ENCODE data around the gene TIMELESS. TPM values are rescaled to one million over a fixed set of nuclear protein-coding genes. Genes with fewer than 3 reads are reported as not detected.
"Not testable (repeated sequence)": the region's sequence is repeated elsewhere in the genome, so short reads cannot be mapped to it uniquely, and the experiment has no call there.

TIMELESS gene
- total RNA-seq, 4 donors from 2014 or later: 2.6 to 3.1 (median 3.0) TPM

GRCh38 chr12:56411781-56412639, 37.2 kb downstream of the TIMELESS start:
- H3K27me3 ChIP-seq: no peaks in the 10 kb centered on the region
- no peaks in the 10 kb centered on the region for H3K9me3 ChIP-seq
- H3K4me3 ChIP-seq: no peak overlapping the region
- WGBS, 2 donors (ENCODE audit: low coverage in 1 of 2): 40 to 50% methylated on average over 2 of the region's 6 CpGs
- no peak overlapping the region for H3K27ac ChIP-seq
- no peaks in the 10 kb centered on the region for H3K36me3 ChIP-seq
- no peak for TF ChIP-seq EP300 (IDR thresholded peaks at IDR 0.05)
- no peak for TF ChIP-seq POLR2A (IDR thresholded peaks at IDR 0.05)
- TF ChIP-seq POLR2AphosphoS5 (IDR thresholded peaks at IDR 0.05): no peak
- TF ChIP-seq CTCF (IDR thresholded peaks at IDR 0.05): no peak
- H3K4me1 ChIP-seq: no peaks in the 10 kb centered on the region
- ATAC-seq: no peak

DNA sequence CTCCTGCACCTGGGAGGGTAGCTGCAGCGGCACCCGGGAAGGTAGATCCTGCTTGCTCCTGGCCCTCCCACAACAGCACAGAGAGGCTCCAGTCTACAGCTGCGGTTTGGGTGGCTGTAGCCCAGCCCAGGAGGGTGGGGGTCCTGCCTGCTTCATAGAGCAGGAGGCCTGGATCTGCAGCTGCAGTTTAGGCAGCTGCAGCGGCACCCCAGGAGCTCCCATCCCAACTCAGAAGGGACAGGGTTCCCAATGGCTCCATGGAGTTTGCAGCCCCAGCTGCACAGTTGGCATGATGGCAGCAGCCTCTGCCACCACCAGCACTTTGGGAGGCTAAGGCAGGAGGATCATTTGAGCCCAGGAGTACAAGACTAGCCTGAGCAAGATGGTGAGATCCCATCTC, 38.5 kb downstream of the TIMELESS start:
- Histone ChIP-seq H3K36me3 (no peaks in the 10 kb centered on the region), H3K9me3 (no peaks in the 10 kb centered on the region), H3K27me3 (no peaks in the 10 kb centered on the region), H3K4me1 (no peaks in the 10 kb centered on the region), H3K27ac (no peak overlapping the region), H3K4me3 (no peak overlapping the region)
- no CpG with 5 or more reads among the region's 4 CpGs for WGBS, 2 donors (ENCODE audit: low coverage in 1 of 2)
- ATAC-seq: no peak
- no peak for TF ChIP-seq CTCF (IDR thresholded peaks at IDR 0.05)
- no peak for TF ChIP-seq POLR2AphosphoS5 (IDR thresholded peaks at IDR 0.05)
- TF ChIP-seq POLR2A (IDR thresholded peaks at IDR 0.05): no peak
- no peak for TF ChIP-seq EP300 (IDR thresholded peaks at IDR 0.05)

- no peaks in the 10 kb centered on the region for H3K9me3 ChIP-seq
- no peak overlapping the region for H3K4me3 ChIP-seq
- H3K27ac ChIP-seq: no peak overlapping the region
- H3K36me3 ChIP-seq: no peaks in the 10 kb centered on the region
- no peaks in the 10 kb centered on the region for H3K4me1 ChIP-seq
- no peak for TF ChIP-seq POLR2A (IDR thresholded peaks at IDR 0.05)
- ATAC-seq: no peak
- WGBS, 2 donors (ENCODE audit: low coverage in 1 of 2): 88 to 100% methylated on average over 2 of the region's 5 CpGs
- H3K27me3 ChIP-seq: no peaks in the 10 kb centered on the region
These were observed 40.3 kb downstream of the TIMELESS start for GRCh38 chr12:56408799-56409417.

GRCh38 chr12:56404227-56404626, 45.0 kb downstream of the TIMELESS start:
- not testable (repeated sequence) for H3K4me1 ChIP-seq, H3K9me3 ChIP-seq, H3K4me3 ChIP-seq, H3K27me3 ChIP-seq, H3K27ac ChIP-seq, ATAC-seq, H3K36me3 ChIP-seq
- WGBS, 2 donors (ENCODE audit: low coverage in 1 of 2): 89 to 95% methylated on average over 3 of the region's 3 CpGs

DNA sequence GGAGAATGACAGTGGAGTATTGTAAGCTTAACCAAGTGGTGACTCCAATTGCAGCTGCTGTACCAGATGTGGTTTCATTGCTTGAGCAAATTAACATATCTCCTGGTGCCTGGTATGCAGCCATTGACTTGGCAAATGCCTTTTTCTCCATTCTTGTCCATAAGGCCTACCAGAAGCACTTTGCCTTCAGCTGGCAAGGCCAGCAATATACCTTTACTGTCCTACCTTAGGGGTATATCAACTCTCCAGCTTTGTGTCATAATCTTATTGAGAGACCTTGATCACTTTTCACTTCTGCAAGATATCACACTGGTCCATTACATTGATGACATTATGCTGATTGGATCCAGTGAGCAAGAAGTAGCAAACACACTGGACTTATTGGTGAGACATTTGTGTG, 47.6 kb downstream of the TIMELESS start:
- not testable (repeated sequence) for H3K36me3 ChIP-seq, ATAC-seq, H3K27me3 ChIP-seq, H3K4me3 ChIP-seq, H3K27ac ChIP-seq, H3K4me1 ChIP-seq
- H3K9me3 ChIP-seq: peaks cover 0 to 15% (median 0%) of the 10 kb centered on the region in 3 donors

DNA sequence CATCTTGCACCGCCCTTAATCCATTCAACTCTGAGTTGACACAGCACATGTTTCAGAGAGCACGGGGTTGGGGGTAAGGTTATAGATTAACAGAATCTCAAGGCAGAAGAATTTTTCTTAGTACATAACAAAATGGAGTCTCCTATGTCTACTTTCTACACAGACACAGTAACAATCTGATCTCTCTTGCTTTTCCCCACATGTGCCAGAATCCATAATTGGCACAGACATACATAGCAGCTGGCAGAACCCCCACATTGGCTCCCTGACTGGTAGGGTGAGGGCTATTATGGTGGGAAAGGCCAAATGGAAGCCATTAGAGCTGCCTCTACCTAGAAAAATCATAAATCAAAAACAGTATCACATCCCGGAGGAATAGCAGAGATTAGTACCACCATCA, 48.1 kb downstream of the TIMELESS start:
- H3K4me1 ChIP-seq, H3K27ac ChIP-seq, H3K36me3 ChIP-seq, H3K4me3 ChIP-seq, ATAC-seq, H3K27me3 ChIP-seq: not testable (repeated sequence)
- WGBS, 2 donors (ENCODE audit: low coverage in 1 of 2): 100% methylated on average over 1 of the region's 3 CpGs; no CpG with 5 or more reads in 1 of the 2 donors
- H3K9me3 ChIP-seq: peaks cover 0 to 15% (median 0%) of the 10 kb centered on the region in 3 donors

DNA sequence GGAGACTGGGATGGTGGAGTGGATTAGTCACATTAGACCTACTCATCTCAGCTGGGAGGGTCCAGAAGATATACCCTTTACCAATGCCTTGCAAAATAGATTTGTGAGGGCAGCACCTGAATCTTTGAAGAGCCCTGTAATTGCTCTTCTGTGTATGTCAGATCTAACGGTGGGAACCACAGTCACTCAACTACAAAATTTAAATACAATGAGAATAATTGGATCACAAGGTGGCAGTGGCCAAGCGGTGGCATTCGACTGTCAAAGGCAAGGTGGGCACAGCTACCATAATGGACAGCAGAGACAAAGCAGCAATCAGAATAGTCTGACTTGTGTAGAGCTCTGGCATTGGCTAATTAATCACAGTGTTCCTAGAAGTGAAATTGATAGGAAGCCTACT, 49.8 kb downstream of the TIMELESS start:
- not testable (repeated sequence) for H3K4me1 ChIP-seq, ATAC-seq, H3K27me3 ChIP-seq, H3K27ac ChIP-seq, H3K36me3 ChIP-seq, H3K4me3 ChIP-seq
- 76 to 83% methylated on average over 2 to 3 of the region's 3 CpGs for WGBS, 2 donors (ENCODE audit: low coverage in 1 of 2)
- H3K9me3 ChIP-seq: peaks cover 0 to 15% (median 0%) of the 10 kb centered on the region in 3 donors

Data from gastroesophageal sphincter (tissue), 4 donors.